GM21737 (cell line): ENCODE measurements around the gene FXR1.
"Not testable (repeated sequence)": the region's sequence is repeated elsewhere in the genome, so short reads cannot be mapped to it uniquely, and the experiment has no call there.

Experiments
- ATAC-seq: cut with Tn5 transposase; IDR thresholded peaks from one replicate; pipeline ENCODE4 v1.9.1; 2021; ENCODE audit warnings: mild to moderate bottlenecking, moderate library complexity; ENCODE audit not compliant: unreplicated experiment

FXR1 gene

GRCh38 chr3:180912304-180913296 is at the start of gene FXR1:
FXR1 (plus strand) TSS chr3:180912670; CDS start chr3:180912686, 16 bp downstream.
- peak; percentile 100 for ATAC-seq

DNA sequence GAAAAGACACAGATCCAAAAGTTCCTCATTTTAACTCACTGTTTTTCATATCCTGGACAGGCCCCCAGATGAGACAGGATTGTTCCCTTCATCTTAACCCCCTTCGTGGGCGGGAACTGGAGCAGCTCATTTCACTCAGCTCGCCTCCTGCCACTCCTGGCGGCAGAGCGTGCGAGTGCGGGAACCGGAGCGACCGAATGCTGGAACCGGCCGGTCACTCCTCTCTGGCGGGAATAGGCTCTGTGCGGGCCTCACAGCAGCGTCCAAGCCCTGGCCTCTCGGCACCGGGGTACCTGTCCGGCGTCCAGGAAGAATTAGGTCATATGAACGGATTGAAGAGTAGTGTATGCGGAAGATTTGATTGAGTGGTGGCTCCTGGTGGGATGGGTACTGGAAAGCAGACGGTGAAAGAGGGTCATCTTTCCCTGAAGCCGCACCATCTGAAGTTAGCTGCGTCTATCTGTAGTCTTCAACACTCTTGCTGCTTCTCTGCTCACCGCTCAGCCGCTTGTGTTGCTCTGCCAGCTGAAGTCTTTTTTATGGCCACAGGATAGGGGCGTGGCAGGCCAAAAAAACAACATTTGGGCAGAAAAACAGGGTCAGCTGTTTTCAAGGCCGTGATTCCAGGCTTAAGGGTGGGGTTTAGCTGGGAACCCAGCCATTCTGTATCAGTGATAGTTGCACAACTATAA is 42.3 kb upstream of the FXR1 start:
- ATAC-seq: no peak

GRCh38 chr3:180871901-180872300 is 40.6 kb upstream of the FXR1 start:
- ATAC-seq: no peak

- not testable (repeated sequence) for ATAC-seq
Measured at GRCh38 chr3:180872430-180872829, 40.0 kb upstream of the FXR1 start.

DNA sequence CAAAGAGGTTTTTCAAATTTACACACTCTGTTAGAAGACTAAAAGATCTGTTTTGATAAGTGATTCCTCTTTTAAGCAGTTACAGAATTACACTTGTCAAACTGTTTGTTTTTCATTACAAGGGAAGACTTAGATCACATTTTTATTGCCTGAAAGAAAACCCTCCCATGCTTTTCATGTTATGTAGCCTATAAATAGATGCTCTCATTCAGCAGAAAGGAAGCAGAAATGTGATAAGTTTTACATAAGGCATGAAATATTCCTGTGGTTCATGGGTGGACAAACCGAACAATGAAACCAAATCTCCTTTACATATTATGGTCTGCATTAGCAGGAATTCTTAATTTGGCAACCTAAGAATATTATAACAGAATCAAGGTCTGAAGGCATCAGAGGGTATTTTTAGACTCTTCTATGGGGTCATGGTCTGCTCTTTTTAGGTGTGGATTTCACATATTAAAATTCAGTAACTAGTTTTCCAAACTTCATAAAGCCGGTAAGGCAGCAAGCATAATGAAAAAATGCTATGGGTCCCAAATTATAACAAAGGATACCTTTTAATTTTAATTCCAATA is 37.3 kb upstream of the FXR1 start:
- ATAC-seq: no peak

- no peak for ATAC-seq
Measured at GRCh38 chr3:180881065-180881801, 31.2 kb upstream of the FXR1 start.

- ATAC-seq: no peak
Measured at GRCh38 chr3:180882115-180882514, 30.4 kb upstream of the FXR1 start.

DNA sequence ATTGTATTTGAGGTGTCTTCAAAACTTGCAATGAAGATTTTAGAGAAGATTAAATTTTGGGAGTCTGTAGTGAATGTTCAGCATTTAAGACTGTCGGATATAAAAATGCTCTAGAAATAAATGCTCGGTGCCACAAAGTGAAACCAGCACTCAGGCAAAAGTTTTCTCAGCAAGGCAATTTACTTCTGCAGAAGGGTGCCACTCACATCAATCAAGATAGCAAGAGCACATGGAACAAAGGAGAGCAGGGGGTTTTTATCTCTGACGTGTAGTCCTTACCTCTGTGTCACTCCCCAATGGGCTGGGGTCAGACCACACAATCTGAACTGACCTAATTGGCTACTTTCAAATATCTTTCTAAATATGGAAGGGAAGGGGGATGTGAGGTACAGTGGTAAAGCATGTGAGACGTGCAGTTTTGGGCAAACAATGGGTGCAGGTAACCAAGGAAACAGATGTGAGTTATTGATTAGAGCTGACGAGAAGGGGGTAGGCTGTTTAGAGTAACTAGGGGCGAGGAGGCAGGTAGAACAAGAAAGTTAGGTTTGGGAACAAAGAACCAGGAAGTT is 23.4 kb upstream of the FXR1 start:
- ATAC-seq: no peak

GRCh38 chr3:180898572-180898971 is 13.9 kb upstream of the FXR1 start:
- no peak for ATAC-seq

DNA sequence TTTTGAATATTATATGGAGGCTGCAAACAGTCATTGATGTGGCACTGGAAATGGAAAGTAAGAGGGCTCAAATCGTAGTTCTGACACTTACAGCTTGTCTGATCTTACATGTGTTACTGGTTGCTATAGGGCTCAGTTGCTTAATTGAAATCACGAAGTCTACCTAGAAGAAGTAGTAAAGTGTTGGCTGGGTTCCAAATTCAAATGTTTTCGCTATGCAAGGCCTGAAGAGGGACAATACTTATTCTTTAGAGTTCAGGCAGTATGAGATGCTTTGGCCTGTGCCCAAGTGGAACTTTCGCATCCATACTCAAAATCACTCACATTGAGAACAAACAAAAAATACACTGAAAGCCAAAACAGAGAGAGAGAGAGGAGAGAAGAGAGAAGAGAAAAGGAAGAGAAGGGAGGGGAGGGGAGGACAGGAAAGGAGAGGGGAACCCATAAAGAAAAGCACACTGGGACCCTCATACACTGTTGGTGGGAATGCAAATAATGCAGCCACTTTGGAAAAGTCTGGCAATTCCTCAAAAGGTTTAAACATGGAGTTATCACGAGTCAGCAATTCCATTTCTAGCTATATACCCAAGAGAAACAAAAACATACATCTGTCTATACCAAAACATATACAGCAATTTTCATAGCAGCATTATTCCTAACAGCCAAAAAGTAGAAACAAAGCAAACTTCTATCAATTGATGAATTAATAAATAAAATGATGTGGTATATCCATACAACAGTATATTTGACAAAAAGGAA is 2.9 kb upstream of the FXR1 start:
- no peak for ATAC-seq

GRCh38 chr3:180910823-180911222 is 1.6 kb upstream of the FXR1 start:
- no peak for ATAC-seq

GRCh38 chr3:180911876-180912303 is 580 bp upstream of the FXR1 start:
- peak; percentile 6 for ATAC-seq

DNA sequence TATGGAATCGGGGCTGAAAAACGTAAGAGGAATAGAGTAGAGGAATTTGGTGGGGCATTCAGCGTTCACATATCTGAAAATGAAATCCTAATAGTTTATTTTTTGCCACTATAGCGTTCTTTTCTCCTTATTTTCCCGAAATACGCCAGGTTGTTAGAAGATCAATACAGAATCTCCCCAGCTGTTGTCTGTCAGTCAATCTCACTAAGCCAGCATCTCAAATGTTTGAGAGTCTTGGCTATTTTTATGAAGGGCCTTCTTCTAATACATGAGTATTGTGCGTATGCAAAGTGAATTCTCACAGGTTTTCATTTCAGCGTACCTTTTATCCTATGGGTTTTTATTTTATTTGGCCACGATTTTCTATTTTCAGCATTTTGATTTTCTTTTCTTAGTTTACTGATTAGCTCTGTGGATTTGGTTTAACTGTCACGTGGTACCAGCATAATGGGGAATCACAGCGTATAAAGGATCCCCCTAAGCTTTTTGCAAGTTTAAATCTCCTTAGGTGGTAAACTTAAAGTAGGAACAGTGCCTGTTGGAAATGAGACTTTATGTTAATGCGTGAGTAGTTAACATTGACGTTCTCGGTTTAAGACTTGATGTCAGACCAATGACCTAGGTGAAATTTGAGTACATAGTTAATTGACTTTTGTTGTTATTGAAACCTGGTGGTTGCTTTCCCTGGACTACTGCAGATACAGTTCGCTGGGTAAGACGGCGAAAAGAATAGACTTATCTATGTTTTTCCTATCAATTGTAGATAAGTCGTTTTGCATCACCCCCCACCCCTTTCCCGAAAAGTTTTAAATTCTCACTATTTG is 1.3 kb downstream of the FXR1 start:
- no peak for ATAC-seq

- no peak for ATAC-seq
Measured at GRCh38 chr3:180918542-180918941, 6.1 kb downstream of the FXR1 start.

DNA sequence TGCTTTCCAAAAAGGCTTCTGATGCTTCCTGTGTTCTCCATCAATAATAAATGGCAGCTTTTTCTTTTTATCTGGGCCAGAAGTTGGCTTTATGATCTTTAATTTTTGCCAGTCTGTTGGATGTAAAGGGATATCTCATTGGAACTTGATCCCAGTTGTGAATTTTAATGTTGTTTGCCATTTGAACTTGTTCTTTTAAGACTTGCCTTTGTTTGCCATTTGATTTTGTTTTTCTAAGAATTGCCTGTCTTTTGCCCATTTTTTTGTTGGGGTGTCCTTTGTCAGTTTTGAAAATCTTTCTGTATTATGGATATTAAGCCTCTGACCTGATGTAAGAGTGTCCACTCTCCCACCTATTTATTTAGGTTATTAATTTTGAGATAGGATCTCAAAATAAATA is 9.8 kb downstream of the FXR1 start:
- ATAC-seq: no peak

- ATAC-seq: no peak
Measured at GRCh38 chr3:180923561-180923960, 11.1 kb downstream of the FXR1 start.

DNA sequence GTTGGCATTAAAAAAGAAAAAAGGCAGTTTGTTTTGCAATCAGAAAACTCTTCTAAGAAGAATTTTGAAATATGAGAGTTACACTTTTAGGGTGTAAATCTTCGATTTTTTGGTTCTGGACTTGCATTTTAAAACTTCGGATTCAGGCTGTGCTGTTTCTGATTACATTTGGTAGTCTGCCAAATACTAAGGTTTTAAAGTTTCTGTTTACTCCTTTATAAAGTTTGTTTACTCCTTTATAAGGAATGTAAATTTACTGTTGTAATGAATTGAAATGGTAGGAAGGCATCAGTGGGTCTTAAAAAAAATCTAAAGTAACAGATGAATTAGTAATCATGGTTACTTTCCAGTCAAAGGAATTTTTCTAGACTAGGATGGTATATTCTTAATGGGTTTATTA is 14.1 kb downstream of the FXR1 start:
- ATAC-seq: no peak

GRCh38 chr3:180929376-180929775 is 16.9 kb downstream of the FXR1 start:
- no peak for ATAC-seq

GRCh38 chr3:180930526-180930925 is 18.1 kb downstream of the FXR1 start:
- ATAC-seq: no peak
